ENCODE data around the gene IFI27L1.

- no peak for TF ChIP-seq CTCF (IDR thresholded peaks at IDR 0.05)
- TF ChIP-seq POLR2AphosphoS5 (IDR thresholded peaks at IDR 0.05; ENCODE audit: low read depth, low read length): no peak
- no peak for TF ChIP-seq REST (IDR thresholded peaks at IDR 0.05; ENCODE audit: insufficient read depth in 1 of 2, low read depth in 2 of 2, low read length in 1 of 2)
- no peak for TF ChIP-seq TCF7L2 (IDR thresholded peaks at IDR 0.05; ENCODE audit: low read depth, low read length)
Measured at GRCh38 chr14:94104731-94105130, 23.6 kb downstream of the IFI27L1 start.

Measured in Panc1 (cell line).